T-helper 1 cell treated with Interleukin-12 subunit alpha and Interleukin-12 subunit beta and Interleukin-4 antibody, amounts not matched to agents 30 μg/mL and 1 μg/mL, for 36 hours (primary cell): ENCODE measurements around the gene TMEM147.

ENCODE experiments used
- H3K27ac Mint-ChIP-seq: one replicate; pipeline ENCODE4 v1.8.0; 2021; ENCODE audit warnings: mild to moderate bottlenecking, mixed read lengths
- H3K27me3 Mint-ChIP-seq: one replicate; pipeline ENCODE4 v1.8.0; 2021; ENCODE audit warnings: low read depth, mixed read lengths
- H3K36me3 Mint-ChIP-seq: one replicate; pipeline ENCODE4 v1.8.0; 2021; ENCODE audit warnings: low read depth, mixed read lengths
- H3K4me1 Mint-ChIP-seq: one replicate; pipeline ENCODE4 v1.8.0; 2021; ENCODE audit warnings: low read depth, mixed read lengths
- H3K4me3 Mint-ChIP-seq: one replicate; pipeline ENCODE4 v1.8.0; 2021; ENCODE audit warnings: mild to moderate bottlenecking, moderate library complexity, mixed read lengths
- H3K9me3 Mint-ChIP-seq: one replicate; pipeline ENCODE4 v1.8.0; 2021; ENCODE audit warnings: mixed read lengths

TMEM147 gene

DNA sequence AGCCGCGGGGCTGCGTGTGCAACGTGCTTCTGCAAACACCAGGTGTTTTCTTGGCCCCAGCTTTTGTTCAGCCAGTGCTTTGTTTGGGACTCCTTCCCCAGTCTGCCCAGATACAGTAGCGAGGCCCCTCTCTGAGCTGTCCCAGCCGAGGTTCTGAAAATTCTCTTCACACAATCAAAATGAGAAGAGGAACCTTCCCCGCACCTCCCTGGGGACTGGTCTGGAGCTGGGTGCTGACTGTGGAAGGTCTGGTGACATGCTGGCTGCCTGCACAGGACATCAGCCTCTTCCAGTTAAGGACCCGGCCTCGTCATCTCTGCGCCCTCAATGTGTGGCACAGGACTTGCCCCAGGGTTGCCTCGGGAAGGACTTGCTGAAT lies 13.8 kb downstream of the TMEM147 start:
- Mint-ChIP-seq H3K36me3 (peaks cover 2% of the 10 kb centered on the region), H3K4me3 (no peak overlapping the region), H3K27me3 (peaks cover 48% of the 10 kb centered on the region), H3K4me1 (peaks cover 4% of the 10 kb centered on the region), H3K27ac (no peak overlapping the region), H3K9me3 (no peaks in the 10 kb centered on the region)

DNA sequence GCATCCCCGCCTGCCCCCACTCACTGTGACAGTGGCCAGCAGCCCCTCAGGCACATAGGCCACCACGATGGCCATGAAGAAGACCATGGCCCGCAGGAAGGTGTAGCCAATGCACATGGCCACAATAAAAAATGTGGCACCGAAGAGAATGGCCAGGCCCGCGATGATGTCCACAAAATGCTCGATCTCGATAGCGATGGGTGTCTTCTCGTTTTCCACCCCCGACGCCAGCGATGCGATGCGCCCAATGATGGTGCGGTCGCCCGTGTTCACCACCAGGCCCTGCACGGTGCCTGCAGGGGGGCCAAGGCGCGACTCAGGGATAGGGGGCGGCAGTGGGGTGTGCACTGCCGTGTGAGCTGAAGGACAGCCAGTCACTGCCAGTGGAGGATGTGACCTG lies 14.4 kb downstream of the TMEM147 start:
- peaks cover 4% of the 10 kb centered on the region for H3K4me1 Mint-ChIP-seq
- H3K27me3 Mint-ChIP-seq, result peaks cover 48% of the 10 kb centered on the region
- H3K36me3 Mint-ChIP-seq, result peaks cover 2% of the 10 kb centered on the region
- no peak overlapping the region for H3K4me3 Mint-ChIP-seq
- H3K27ac Mint-ChIP-seq, result no peak overlapping the region
- no peaks in the 10 kb centered on the region for H3K9me3 Mint-ChIP-seq

DNA sequence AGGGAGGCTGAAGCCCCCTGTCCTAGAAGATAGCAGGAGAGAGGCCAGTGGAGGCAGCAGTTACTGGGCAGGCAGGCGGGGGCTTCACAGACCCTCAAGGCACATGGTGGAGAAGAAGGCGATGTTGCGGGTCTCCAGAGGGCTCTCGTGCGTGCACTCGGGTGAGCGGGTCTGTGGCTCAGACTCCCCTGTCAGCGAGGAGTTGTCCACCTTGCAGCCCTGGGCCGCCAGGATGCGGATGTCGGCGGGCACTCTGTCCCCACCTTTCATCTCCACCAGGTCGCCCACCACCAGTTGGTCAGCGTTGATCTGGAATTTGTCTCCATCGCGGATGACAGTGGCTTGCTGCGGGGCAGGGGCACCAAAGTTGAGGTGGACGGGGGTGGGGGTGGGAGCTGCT lies 14.8 kb downstream of the TMEM147 start:
- Mint-ChIP-seq H3K4me3 (no peak overlapping the region), H3K27me3 (peaks cover 48% of the 10 kb centered on the region), H3K27ac (no peak overlapping the region), H3K9me3 (no peaks in the 10 kb centered on the region), H3K4me1 (peaks cover 4% of the 10 kb centered on the region), H3K36me3 (peaks cover 2% of the 10 kb centered on the region)

DNA sequence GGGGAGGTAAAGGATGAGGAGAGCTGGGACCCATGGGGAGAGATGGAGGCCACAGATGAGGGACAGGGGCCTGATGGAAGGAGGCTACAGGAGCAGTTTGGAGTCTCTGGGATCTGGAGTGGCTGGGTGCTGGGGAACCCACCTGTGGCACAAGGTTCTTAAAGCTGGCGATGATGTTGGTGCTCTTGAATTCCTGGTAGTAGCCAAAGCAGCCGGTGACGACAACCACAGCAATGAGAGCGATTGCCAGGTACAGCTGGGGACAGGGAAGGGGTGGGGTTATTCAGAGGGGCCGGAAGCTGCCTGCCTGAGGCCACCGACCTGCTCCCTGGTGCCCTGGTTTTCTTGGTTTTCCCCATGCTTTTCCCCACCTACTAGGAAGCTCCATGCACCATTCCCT lies 15.3 kb downstream of the TMEM147 start:
- no peaks in the 10 kb centered on the region for H3K9me3 Mint-ChIP-seq
- H3K4me1 Mint-ChIP-seq, result peaks cover 4% of the 10 kb centered on the region
- no peak overlapping the region for H3K27ac Mint-ChIP-seq
- H3K36me3 Mint-ChIP-seq, result peaks cover 2% of the 10 kb centered on the region
- H3K4me3 Mint-ChIP-seq, result no peak overlapping the region
- H3K27me3 Mint-ChIP-seq, result peaks cover 48% of the 10 kb centered on the region

DNA sequence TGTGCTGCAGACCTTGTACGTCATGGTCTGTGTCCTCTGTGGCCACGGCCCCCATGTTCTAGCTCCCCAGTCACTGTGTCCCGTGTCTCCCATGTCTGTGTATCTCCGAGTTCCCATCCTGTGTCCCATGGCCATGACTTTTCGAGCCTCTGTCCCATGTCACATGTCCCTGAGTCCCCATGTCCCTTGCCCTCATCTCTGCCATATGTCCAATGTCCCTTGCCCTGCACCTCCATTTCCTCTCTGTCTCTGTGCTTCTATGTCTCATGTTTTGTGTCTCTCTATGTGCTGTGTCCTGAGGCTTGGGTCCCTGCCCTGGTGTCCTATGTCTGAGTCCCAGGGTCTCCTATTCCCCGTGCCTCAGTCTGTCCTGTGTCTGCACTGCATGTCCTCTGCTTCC lies 16.0 kb downstream of the TMEM147 start:
- H3K4me3 Mint-ChIP-seq, result no peak overlapping the region
- H3K9me3 Mint-ChIP-seq, result no peaks in the 10 kb centered on the region
- H3K36me3 Mint-ChIP-seq, result peaks cover 2% of the 10 kb centered on the region
- H3K27ac Mint-ChIP-seq, result no peak overlapping the region
- H3K4me1 Mint-ChIP-seq, result peaks cover 2% of the 10 kb centered on the region
- H3K27me3 Mint-ChIP-seq, result peaks cover 40% of the 10 kb centered on the region

DNA sequence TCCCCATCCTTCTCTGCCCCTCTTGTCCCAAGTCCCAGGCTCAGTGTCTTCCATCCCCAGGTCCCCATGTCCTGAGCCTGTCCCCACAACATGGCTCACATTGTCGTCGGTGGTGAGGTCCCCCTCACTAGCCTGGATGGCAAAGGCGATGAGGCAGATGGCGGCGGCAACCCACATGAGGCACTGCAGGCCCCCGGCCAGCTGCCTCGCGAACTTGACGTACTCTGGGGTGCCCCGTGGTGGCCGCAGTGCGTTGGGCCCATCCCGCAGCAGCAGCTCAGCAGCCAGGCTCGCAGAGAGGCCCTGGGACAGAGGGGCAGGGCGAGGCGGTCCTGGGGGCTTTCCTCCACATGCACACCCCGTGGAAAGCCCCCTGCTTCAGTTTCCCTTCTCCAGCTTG lies 16.9 kb downstream of the TMEM147 start:
- Mint-ChIP-seq H3K9me3 (no peaks in the 10 kb centered on the region), H3K36me3 (no peaks in the 10 kb centered on the region), H3K4me1 (no peaks in the 10 kb centered on the region), H3K4me3 (no peak overlapping the region), H3K27me3 (peaks cover 32% of the 10 kb centered on the region), H3K27ac (no peak overlapping the region)

DNA sequence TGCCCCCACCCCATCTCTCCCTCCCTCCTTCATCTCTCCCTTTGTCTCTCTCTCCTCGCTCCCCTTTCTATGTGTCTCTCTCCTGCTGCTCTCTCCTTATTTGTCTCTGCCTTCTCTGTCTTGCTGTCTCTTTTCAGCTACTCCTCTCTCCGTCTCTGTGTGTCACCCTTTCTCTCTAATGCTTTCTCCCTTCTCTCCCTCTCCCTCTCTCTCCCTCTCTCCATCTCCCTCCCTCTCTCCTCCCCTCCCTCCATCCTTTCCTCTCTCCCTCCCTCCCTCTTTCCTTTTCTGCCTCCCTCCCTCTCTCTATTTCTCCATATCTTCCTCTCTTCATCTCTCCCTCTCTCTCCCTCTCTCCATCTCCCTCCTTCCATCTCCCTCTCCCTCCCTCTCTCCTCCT lies 17.4 kb downstream of the TMEM147 start:
- H3K4me1 Mint-ChIP-seq, result no peaks in the 10 kb centered on the region

DNA sequence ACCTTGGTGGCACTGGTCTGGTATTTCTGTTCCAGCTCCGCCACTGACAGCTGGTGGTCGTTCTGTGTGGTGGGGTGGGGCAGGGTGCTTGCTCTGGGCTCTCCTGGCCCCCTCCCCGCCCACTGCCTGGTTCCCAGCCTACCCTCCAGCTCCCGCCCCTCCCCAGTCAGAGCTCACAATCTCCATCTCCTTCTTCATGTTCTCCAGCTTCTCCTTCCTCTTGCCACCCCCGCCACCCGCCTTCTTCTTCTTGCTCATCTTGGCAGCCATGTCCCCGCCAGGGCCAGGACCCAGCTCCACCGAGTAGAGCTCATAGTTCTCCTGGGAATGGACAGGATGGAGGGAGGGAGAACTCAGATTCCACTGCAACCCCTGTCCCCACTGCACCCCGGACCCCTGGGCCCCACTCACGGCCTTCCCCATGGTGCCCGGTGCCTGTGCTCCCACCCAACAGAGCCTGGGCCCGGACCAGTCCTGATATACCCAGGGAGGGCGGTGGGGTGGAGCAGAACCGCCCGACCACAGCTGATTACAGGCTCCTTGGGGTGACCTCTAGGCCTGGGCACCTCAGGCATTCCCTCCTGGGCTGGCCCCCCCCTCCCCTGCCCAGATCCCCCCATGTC lies 17.9 kb downstream of the TMEM147 start, which contains the start of gene ATP4A:
Gene ATP4A (minus strand): TSS at position 452 of the 623 bp plus-strand sequence. CDS start 29 bp downstream, at position 423.
- Mint-ChIP-seq H3K27ac (no peak within 1 kb of the TSS), H3K4me1 (no peaks in the 10 kb centered on the region)

More for the DNA sequence above, 17.4 kb downstream of the TMEM147 start:
- no peak overlapping the region for H3K4me3 Mint-ChIP-seq
- H3K9me3 Mint-ChIP-seq, result no peaks in the 10 kb centered on the region
- no peaks in the 10 kb centered on the region for H3K36me3 Mint-ChIP-seq
- H3K27ac Mint-ChIP-seq, result no peak overlapping the region
- peaks cover 29% of the 10 kb centered on the region for H3K27me3 Mint-ChIP-seq

DNA sequence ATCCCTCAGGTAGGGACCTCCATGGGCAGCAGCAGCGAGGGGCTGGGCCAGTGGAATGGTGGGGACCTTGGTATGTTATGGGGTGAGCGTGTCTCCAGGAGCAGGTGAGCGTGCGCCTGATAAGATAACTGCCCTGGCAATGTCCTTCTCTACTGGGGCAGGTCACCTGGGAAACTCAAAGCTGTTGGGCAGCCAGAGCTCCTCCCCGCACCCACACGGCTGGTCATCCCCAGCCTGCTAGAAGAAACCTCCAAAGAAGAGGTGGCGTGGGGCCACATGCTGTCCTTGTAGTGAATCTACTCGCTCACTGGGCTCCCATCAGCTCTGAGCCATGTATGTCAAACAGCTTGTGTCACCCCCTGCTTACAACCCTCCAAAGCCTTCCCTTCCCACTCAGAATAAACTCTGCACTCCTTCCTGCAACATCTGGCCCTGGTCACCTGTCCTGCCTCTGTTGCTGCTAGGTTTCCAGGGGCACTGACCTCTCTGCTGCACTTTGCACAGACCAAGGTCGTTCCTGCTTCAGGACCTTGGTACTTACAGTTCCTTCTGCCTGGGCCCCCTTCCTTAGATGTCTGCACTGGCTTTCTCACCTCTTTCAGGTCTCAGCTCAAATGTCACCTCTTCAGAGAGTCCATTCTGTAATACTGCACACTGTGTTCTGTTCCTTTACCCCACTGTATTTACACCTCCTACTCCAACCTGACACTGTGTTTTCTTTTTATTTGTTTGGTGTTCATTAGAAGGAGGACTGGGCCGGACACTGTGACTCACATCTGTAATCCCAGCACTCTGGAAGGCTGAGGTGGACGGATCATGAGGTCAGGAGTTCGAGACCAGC lies 19.8 kb downstream of the TMEM147 start:
- Mint-ChIP-seq H3K4me3 (no peak overlapping the region), H3K27me3 (peaks cover 18% of the 10 kb centered on the region), H3K9me3 (no peaks in the 10 kb centered on the region), H3K36me3 (no peaks in the 10 kb centered on the region), H3K27ac (no peak overlapping the region), H3K4me1 (no peaks in the 10 kb centered on the region)

More for the DNA sequence above, 17.9 kb downstream of the TMEM147 start, which contains the start of gene ATP4A:
- Mint-ChIP-seq H3K27me3 (peaks cover 27% of the 10 kb centered on the region), H3K4me3 (no peak within 1 kb of the TSS), H3K36me3 (no peaks in the 10 kb centered on the region), H3K9me3 (no peaks in the 10 kb centered on the region)

DNA sequence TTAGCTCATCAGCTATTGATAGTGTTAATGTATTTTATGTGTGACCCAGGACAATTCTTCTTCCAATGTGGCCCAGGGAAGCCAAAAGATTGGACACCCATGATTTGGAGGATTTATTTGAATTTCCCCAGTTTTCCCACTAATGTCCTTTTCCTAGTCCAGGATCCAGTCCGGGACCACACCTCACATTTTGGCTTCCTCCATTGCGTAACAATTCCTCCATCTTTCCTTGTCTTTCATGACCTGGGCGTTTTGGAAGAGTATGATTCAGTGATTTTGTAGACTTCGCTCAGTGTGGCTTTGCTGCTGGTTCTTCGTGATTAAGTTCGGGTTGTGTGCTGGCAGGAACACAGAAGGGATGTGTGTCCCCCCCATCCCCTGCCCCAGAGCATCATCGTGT lies 21.3 kb downstream of the TMEM147 start:
- Mint-ChIP-seq H3K9me3 (no peaks in the 10 kb centered on the region), H3K27me3 (peaks cover 19% of the 10 kb centered on the region), H3K4me1 (no peaks in the 10 kb centered on the region), H3K4me3 (no peak overlapping the region), H3K27ac (no peak overlapping the region), H3K36me3 (no peaks in the 10 kb centered on the region)

DNA sequence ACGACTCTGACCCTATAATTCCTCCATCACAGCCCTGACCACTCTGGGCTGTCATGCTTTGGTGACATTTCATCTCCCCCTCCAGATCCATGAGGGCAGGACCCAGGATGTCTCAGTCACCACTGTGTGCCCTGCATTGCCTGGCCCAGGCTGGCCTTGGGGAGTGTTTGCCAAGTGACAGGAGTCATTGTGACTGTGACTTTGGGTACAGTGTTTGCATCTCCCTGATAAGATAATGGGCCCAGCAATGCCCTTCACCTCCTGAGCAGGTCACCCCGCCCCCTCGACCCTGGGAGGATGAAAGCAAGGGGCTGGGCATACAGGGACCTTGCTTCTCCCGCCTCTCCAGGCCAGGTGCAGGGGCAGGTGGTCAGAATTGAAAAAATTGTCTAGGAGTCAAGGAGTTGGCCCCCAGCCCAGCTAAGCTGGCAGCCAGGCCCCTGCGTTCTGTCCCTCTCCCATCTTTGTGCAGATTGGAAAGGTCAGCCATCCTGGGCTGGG lies 23.9 kb downstream of the TMEM147 start:
- Mint-ChIP-seq H3K9me3 (no peaks in the 10 kb centered on the region), H3K27me3 (peaks cover 23% of the 10 kb centered on the region), H3K4me3 (no peak overlapping the region), H3K27ac (no peak overlapping the region), H3K4me1 (no peaks in the 10 kb centered on the region), H3K36me3 (no peaks in the 10 kb centered on the region)

DNA sequence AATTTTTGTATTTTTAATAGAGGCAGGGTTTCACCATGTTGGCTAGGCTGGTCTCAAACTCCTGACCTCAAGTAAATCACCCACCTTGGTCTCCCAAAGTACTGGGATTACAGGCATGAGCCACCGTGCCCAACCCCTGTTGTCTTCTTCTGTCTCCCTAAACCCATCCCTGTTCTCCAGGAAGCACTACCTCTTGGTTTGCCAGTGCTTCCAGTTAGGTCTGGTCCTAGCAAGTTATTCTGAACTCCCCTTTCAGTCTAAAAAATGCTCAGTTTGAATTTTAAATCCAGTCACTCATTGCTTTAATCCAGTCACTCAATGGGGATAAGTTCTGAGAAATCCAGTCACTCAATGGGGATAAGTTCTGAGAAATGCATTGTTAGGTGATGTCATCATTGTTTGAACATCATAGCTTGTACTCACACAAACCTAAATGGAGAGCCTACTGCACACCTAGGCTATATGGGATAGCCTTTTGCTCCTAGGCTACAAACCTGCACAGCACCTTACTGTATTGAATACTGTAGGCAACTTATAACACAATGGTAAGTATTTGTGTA lies 26.1 kb downstream of the TMEM147 start:
- Mint-ChIP-seq H3K4me3 (no peak overlapping the region), H3K27ac (no peak overlapping the region), H3K27me3 (peaks cover 23% of the 10 kb centered on the region), H3K9me3 (peaks cover 16% of the 10 kb centered on the region), H3K36me3 (no peaks in the 10 kb centered on the region), H3K4me1 (no peaks in the 10 kb centered on the region)

DNA sequence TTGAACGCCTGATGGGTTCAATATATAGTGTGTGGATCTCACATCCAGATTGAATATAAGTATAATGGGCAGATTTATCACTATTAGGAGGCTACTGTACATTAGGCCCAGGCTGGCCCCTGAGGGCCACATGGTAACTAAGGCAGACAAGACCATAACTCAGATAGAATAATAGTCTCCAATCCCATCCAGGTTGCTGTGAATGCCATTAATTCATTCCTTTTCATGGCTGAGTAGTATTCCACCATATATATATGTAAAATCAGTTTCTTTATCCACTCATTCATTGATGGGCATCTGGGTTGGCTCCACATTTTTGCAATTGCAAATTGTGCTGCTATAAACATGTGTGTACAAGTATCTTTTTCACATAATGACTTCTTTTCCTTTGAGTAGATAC lies 32.5 kb downstream of the TMEM147 start:
- Mint-ChIP-seq H3K27me3 (peaks cover 5% of the 10 kb centered on the region), H3K9me3 (peaks cover 27% of the 10 kb centered on the region), H3K4me3 (no peak overlapping the region), H3K36me3 (peaks cover 3% of the 10 kb centered on the region), H3K27ac (no peak overlapping the region), H3K4me1 (no peaks in the 10 kb centered on the region)

DNA sequence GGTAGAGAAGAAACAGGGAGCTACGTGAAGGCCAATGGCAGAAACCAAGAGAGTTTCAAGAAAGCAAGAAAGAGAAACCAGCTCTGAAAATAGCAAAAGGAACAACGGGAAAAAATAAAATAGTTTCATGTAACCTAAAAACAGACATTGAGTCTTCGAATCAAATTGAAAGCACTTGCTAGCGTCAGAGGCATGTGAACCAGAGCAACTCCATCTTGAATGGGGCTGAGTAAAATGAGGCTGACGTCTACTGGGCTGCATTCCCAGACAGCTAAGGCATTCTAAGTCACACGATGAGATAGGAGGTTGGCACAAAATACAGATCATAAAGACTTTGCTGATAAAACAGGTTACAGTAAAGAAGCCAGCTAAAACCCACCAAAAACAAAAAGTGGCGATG lies 33.3 kb downstream of the TMEM147 start:
- H3K27ac Mint-ChIP-seq, result no peak overlapping the region
- peaks cover 2% of the 10 kb centered on the region for H3K27me3 Mint-ChIP-seq
- no peaks in the 10 kb centered on the region for H3K4me1 Mint-ChIP-seq
- peaks cover 3% of the 10 kb centered on the region for H3K36me3 Mint-ChIP-seq
- H3K4me3 Mint-ChIP-seq, result no peak overlapping the region
- peaks cover 27% of the 10 kb centered on the region for H3K9me3 Mint-ChIP-seq

DNA sequence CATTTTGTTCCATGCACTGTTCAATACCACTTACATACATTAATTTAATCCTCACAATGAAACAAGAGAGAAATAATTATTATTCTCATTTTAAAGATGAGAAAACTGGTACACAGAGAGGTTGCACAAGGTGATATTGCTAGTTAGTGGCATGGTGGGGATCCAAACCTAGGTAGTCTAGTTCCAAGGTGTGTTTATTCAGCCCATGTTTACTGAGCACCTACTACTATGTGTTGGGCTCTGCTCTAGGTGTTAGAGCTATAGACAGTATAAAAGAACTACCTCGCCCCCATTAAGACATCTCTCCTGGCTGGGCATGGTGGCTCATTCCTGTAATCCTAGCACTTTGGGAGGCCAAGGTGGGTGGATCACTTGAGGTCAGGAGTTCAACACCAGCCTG lies 37.3 kb downstream of the TMEM147 start:
- Mint-ChIP-seq H3K4me1 (no peaks in the 10 kb centered on the region), H3K9me3 (peaks cover 2% of the 10 kb centered on the region), H3K27ac (no peak overlapping the region), H3K36me3 (no peaks in the 10 kb centered on the region), H3K4me3 (no peak overlapping the region), H3K27me3 (peaks cover 8% of the 10 kb centered on the region)
